ENCODE data around the gene GFOD1.

DNA sequence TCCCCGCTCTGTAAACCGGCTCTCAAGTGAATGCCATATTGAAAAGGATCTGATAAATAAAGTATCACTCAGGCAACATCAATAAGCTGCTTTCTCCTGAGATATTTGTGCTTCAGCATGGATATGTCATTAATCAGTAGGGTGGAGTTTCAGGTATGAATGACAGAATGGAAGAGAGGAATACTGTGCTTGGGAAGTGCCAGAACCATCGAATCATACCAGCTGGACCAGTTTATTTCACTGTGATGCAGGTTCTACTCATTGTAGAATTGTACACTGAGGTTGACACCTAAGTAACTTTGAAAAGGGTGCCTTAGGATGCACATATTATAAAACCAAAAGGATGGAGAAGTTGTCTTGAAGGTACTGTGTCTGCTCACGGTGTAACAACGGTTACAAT, 141.2 kb downstream of the GFOD1 start:
- TF ChIP-seq, protein P1, sequence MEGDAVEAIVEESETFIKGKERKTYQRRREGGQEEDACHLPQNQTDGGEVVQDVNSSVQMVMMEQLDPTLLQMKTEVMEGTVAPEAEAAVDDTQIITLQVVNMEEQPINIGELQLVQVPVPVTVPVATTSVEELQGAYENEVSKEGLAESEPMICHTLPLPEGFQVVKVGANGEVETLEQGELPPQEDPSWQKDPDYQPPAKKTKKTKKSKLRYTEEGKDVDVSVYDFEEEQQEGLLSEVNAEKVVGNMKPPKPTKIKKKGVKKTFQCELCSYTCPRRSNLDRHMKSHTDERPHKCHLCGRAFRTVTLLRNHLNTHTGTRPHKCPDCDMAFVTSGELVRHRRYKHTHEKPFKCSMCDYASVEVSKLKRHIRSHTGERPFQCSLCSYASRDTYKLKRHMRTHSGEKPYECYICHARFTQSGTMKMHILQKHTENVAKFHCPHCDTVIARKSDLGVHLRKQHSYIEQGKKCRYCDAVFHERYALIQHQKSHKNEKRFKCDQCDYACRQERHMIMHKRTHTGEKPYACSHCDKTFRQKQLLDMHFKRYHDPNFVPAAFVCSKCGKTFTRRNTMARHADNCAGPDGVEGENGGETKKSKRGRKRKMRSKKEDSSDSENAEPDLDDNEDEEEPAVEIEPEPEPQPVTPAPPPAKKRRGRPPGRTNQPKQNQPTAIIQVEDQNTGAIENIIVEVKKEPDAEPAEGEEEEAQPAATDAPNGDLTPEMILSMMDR (IDR thresholded peaks at IDR 0.05), result no peak
- TF ChIP-seq POLR2A (IDR thresholded peaks at IDR 0.05), result no peak
